Right lobe of liver (tissue), 6 donors: ENCODE results near the gene RNF223. TPM values are rescaled to one million over a fixed set of nuclear protein-coding genes. Genes with fewer than 3 reads are reported as not detected.

ENCODE experiments used
- ATAC-seq, 4 donors: fragments of 200-7000 bp; cut with Tn5 transposase; one replicate each; pipeline ENCODE4 v1.9.1; 2020; ENCODE audit warnings: mild to moderate bottlenecking in 4 of 4, moderate library complexity in 4 of 4
- DNase-seq, 3 donors: peaks; one replicate each; pipeline ENCODE4 v3.0.0-alpha.2; 2020
- H3K27ac ChIP-seq, 3 donors: fragments of 200-600 bp; one replicate each; pipeline ENCODE4 v1.8.0; 2022
- H3K27me3 ChIP-seq, 2 donors: fragments of 200-600 bp; one replicate each; pipeline ENCODE4 v1.8.0; 2022
- H3K36me3 ChIP-seq, 4 donors: fragments of 200-600 bp; sonication (generic) in 1 of 4; one replicate each; pipeline versions ENCODE4 v1.5.1 to v1.8.0; 2017 to 2022; ENCODE audit warnings: control low read depth in 1 of 4
- H3K4me1 ChIP-seq, 4 donors: fragments of 200-600 bp; sonication (generic) in 1 of 4; one replicate each; pipeline versions ENCODE4 v1.5.1 to v1.8.0; 2017 to 2022; ENCODE audit warnings: control low read depth in 1 of 4
- H3K4me3 ChIP-seq, 3 donors: fragments of 200-600 bp; one replicate each; pipeline ENCODE4 v1.8.0; 2022
- H3K9me3 ChIP-seq, 4 donors: fragments of 200-600 bp; sonication (generic) in 1 of 4; one replicate each; pipeline versions ENCODE4 v1.5.1 to v1.8.0; 2017 to 2022; ENCODE audit warnings: control low read depth in 1 of 4
- POLR2A ChIP-seq: fragments of 450-650 bp; IDR thresholded peaks from one replicate; pipeline ENCODE4 v1.6.1; 2017; ENCODE audit warnings: antibody characterized with exemption, mild to moderate bottlenecking
- WGBS: methylation state at CpG from one replicate; pipeline ENCODE4 v1.1.6; 2018; ENCODE audit warnings: low coverage, low lambda C conversion rate; ENCODE audit not compliant: insufficient coverage; ENCODE audit errors: missing lambda C conversion rate; 5-methylcytosine and 5-hydroxymethylcytosine counted together
- intact Hi-C, 2 donors: fragments of 100-400 bp; cut with DNase I; formaldehyde crosslinking; loops; one replicate each; pipeline versions ENCODE4 v1.11.2 to v1.14.1; 2022
- total RNA-seq, 6 experiments: library from RNA; depleted of rRNA in 2 of 6; stranded (reverse); fragments of >200 nt in 2 of 6; fragmentation: NEBNext Ultra II Directional in 3 of 6; extraction: Animal tissue kit (Norgen Biotek cat#: 25700) in 3 of 6; gene quantifications; one replicate each; pipeline versions ENCODE4 v1.1.0 to v1.2.4, GENCODE V29; 2016 to 2023
- TF ChIP-seq, protein P1 (sequence below), 4 donors: fragments of 200-600 bp in 3 of 4; fragments of 450-650 bp in 1 of 4; IDR thresholded peaks; one replicate each; pipeline versions ENCODE4 v1.5.1 to v1.8.0; 2016 to 2022; ENCODE audit warnings: antibody characterized with exemption in 4 of 4, mild to moderate bottlenecking in 2 of 4
- donor health status: DM: no; HTN: yes; CAD: no.
- donor health status: DM: no; HTN: no; CAD: no.
- donor health status: DM: no; HTN: no; CAD: no.
- donor health status: DM: no; HTN: yes; CAD: no.
- donor health status: DM: no; HTN: yes; CAD: no.

Gene RNF223
- total RNA-seq, 6 experiments from 2014 or later, result not detected

DNA sequence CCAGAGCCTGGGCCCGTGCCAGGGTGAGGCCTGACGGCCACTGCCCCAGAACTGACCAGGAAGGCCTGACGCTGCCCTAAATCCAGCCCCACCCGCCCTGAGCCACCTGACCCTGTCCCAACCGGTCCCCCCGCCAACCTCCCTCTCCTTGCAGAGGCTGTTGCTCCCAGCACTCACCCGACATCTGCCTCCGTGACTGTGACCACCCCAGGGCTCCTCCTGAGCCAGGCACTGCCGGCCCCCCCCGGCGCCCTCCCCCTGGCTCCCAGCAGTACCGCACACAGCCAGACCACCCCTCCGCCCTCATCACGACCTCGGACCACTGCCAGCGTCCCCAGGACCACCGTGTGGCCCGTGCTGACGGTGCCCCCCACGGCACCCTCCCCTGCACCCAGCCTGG, 27.9 kb downstream of the RNF223 start:
- H3K36me3 ChIP-seq, result peaks cover 0 to 2% (median 0%) of the 10 kb centered on the region in 4 donors
- WGBS, result 95% methylated on average over 8 of the region's 20 CpGs

DNA sequence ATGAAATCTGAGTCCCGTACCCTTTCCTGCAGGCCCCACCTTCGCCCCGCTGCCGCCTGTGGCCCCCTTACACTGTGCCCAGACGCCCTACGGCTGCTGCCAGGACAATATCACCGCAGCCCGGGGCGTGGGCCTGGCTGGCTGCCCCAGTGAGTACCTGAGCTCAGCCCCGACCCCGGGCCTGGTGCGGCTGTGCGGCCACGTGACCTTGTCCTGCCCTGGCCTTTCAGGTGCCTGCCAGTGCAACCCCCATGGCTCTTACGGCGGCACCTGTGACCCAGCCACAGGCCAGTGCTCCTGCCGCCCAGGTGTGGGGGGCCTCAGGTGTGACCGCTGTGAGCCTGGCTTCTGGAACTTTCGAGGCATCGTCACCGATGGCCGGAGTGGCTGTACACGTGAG, 29.0 kb downstream of the RNF223 start:
- DNase-seq, result no peak
- H3K4me3 ChIP-seq, result no peak overlapping the region
- intact Hi-C loops, result no loop called here
- H3K27ac ChIP-seq, result no peak overlapping the region
- WGBS, result 100% methylated on average over 1 of the region's 23 CpGs
- H3K36me3 ChIP-seq, result peaks cover 0 to 2% (median 0%) of the 10 kb centered on the region in 4 donors
- H3K4me1 ChIP-seq, result peaks cover 0 to 5% (median 3%) of the 10 kb centered on the region in 4 donors
- H3K9me3 ChIP-seq, result no peaks in the 10 kb centered on the region
- TF ChIP-seq POLR2A, result no peak
- TF ChIP-seq, protein P1, sequence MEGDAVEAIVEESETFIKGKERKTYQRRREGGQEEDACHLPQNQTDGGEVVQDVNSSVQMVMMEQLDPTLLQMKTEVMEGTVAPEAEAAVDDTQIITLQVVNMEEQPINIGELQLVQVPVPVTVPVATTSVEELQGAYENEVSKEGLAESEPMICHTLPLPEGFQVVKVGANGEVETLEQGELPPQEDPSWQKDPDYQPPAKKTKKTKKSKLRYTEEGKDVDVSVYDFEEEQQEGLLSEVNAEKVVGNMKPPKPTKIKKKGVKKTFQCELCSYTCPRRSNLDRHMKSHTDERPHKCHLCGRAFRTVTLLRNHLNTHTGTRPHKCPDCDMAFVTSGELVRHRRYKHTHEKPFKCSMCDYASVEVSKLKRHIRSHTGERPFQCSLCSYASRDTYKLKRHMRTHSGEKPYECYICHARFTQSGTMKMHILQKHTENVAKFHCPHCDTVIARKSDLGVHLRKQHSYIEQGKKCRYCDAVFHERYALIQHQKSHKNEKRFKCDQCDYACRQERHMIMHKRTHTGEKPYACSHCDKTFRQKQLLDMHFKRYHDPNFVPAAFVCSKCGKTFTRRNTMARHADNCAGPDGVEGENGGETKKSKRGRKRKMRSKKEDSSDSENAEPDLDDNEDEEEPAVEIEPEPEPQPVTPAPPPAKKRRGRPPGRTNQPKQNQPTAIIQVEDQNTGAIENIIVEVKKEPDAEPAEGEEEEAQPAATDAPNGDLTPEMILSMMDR (IDR thresholded peaks at IDR 0.05), result no peak
- no peaks in the 10 kb centered on the region for H3K27me3 ChIP-seq
- no peak for ATAC-seq

More for the DNA sequence above, 27.9 kb downstream of the RNF223 start:
- no peaks in the 10 kb centered on the region for H3K4me1 ChIP-seq
- H3K4me3 ChIP-seq, result no peak overlapping the region
- no peaks in the 10 kb centered on the region for H3K9me3 ChIP-seq
- no peak for TF ChIP-seq POLR2A
- TF ChIP-seq, protein P1 (IDR thresholded peaks at IDR 0.05), result no peak
- no peak overlapping the region for H3K27ac ChIP-seq
- DNase-seq (no peak), ATAC-seq (no peak)
- H3K27me3 ChIP-seq, result no peaks in the 10 kb centered on the region
- intact Hi-C loops, result no loop called here

DNA sequence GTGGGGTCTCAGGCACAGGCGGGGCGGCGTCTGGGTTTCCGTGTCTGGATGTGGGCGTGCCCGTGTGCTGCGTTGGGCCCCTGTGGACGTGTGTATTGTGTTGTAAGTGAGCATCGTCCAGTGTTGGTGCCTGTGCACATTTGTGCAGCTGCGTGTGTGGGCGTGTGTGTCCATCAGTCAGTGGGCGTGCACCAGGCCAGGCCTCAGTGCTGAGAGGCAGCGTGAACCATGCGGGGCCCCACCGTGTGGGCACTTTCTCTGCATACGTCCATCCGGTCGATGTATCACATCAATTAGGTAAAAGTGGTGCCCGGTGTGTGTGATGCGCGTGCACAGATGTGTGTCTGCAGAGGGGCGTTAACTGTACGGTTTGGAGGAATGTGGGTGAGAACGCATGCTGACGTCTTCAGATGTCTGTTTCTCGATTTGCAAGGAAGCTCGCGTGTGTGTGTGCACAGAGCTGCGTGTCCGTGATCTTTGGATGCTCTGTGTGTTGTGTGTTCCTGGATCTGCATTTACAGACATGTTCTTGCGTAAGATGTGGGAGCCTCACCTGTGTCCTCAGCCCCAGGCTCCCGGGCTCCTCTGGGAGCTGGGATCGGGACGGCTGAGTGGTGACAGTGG, 29.5 kb downstream of the RNF223 start:
- no peaks in the 10 kb centered on the region for H3K27me3 ChIP-seq
- ATAC-seq, result no peak
- no peak overlapping the region for H3K27ac ChIP-seq
- H3K4me1 ChIP-seq, result peaks cover 0 to 10% (median 5%) of the 10 kb centered on the region in 4 donors
- H3K36me3 ChIP-seq, result peaks cover 0 to 2% (median 0%) of the 10 kb centered on the region in 4 donors
- TF ChIP-seq, protein P1 (IDR thresholded peaks at IDR 0.05), result no peak
- TF ChIP-seq POLR2A, result no peak
- no peak for DNase-seq
- intact Hi-C loops, result no loop called here
- WGBS, result 91% methylated on average over 23 of the region's 34 CpGs
- H3K4me3 ChIP-seq, result no peak overlapping the region
- H3K9me3 ChIP-seq, result no peaks in the 10 kb centered on the region

DNA sequence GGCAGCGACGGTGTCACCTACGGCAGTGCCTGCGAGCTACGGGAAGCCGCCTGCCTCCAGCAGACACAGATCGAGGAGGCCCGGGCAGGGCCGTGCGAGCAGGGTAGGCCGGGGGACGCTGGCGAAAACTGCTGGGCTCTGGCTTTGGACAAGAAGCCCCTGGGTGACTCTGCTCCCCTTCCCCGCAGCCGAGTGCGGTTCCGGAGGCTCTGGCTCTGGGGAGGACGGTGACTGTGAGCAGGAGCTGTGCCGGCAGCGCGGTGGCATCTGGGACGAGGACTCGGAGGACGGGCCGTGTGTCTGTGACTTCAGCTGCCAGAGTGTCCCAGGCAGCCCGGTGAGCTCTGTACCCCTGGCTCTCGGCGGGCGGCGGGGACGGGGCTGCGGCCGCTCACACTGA, 30.2 kb downstream of the RNF223 start:
- no CpG with 5 or more reads among the region's 33 CpGs for WGBS
- Histone ChIP-seq H3K27ac (no peak overlapping the region), H3K4me3 (no peak overlapping the region), H3K4me1 (peaks cover 0 to 10% (median 5%) of the 10 kb centered on the region in 4 donors), H3K36me3 (peaks cover 0 to 2% (median 0%) of the 10 kb centered on the region in 4 donors), H3K27me3 (no peaks in the 10 kb centered on the region), H3K9me3 (no peaks in the 10 kb centered on the region)
- ATAC-seq (no peak), DNase-seq (no peak)
- intact Hi-C loops, result no loop called here
- TF ChIP-seq, protein P1 (IDR thresholded peaks at IDR 0.05), result no peak
- TF ChIP-seq POLR2A, result no peak
